HepG2 (cell line): ENCODE data around the gene CEP250. TPM values are rescaled to one million over a fixed set of nuclear protein-coding genes. Genes with fewer than 3 reads are reported as not detected.

ENCODE experiments used
- FOXP4 ChIP-seq: sonication (generic); formaldehyde crosslinking; IDR thresholded peaks from 2 replicates; pipeline ENCODE4 v1.4.0; 2020; ENCODE audit warnings: missing genetic modification reagents
- HNF1B ChIP-seq: sonication (generic); formaldehyde crosslinking; IDR thresholded peaks from 2 replicates; pipeline ENCODE4 v1.5.1; 2020; ENCODE audit warnings: mild to moderate bottlenecking, moderate library complexity, missing genetic modification reagents
- PHF21A ChIP-seq: sonication (generic); formaldehyde crosslinking; IDR thresholded peaks from 2 replicates; pipeline ENCODE4 v1.5.0; 2020; ENCODE audit warnings: mild to moderate bottlenecking, missing genetic modification reagents
- POLR2G ChIP-seq: fragments of 200-400 bp; formaldehyde crosslinking; IDR thresholded peaks from 2 replicates; pipeline ENCODE4 v1.6.1; 2018; ENCODE audit warnings: mild to moderate bottlenecking, low read depth, low read length, moderate library complexity
- PRDM4 ChIP-seq: sonication (generic); formaldehyde crosslinking; IDR thresholded peaks from 2 replicates; pipeline ENCODE4 v1.9.0; 2021; ENCODE audit warnings: missing genetic modification reagents, borderline replicate concordance
- SIN3B ChIP-seq: fragments of 150-350 bp; IDR thresholded peaks from 2 replicates; pipeline ENCODE4 v1.6.1; 2014; ENCODE audit warnings: low read length
- THAP8 ChIP-seq: sonication (generic); formaldehyde crosslinking; IDR thresholded peaks from 2 replicates; pipeline ENCODE4 v1.5.1; 2020; ENCODE audit warnings: missing genetic modification reagents, mild to moderate bottlenecking, borderline replicate concordance
- TP53 ChIP-seq: sonication (generic); formaldehyde crosslinking; conservative IDR thresholded peaks from 2 replicates; pipeline ENCODE4 v1.4.0; 2020; ENCODE audit warnings: missing genetic modification reagents
- USF2 ChIP-seq, 2 experiments: sonication (generic) in 1 of 2; formaldehyde crosslinking in 1 of 2; IDR thresholded peaks; 2 replicates each; pipeline versions ENCODE4 v1.5.1 to v1.6.1; 2011 to 2020; ENCODE audit warnings: borderline replicate concordance in 1 of 2, low read depth in 1 of 2, low read length in 1 of 2, mild to moderate bottlenecking in 1 of 2, missing genetic modification reagents in 1 of 2, moderate library complexity in 1 of 2
- ZNF710 ChIP-seq: sonication (generic); formaldehyde crosslinking; IDR thresholded peaks from 2 replicates; pipeline ENCODE4 v1.5.0; 2020; ENCODE audit warnings: mild to moderate bottlenecking, missing genetic modification reagents, borderline replicate concordance
- ZNF770 ChIP-seq: sonication (generic); formaldehyde crosslinking; IDR thresholded peaks from 2 replicates; pipeline ENCODE4 v1.5.0; 2020; ENCODE audit warnings: mild to moderate bottlenecking, missing genetic modification reagents
- ZNF773 ChIP-seq: sonication (generic); formaldehyde crosslinking; IDR thresholded peaks from 2 replicates; pipeline ENCODE4 v1.4.0; 2020; ENCODE audit warnings: missing genetic modification reagents, borderline replicate concordance
- ZNF839 ChIP-seq: sonication (generic); formaldehyde crosslinking; IDR thresholded peaks from 2 replicates; pipeline ENCODE4 v1.4.0; 2020; ENCODE audit warnings: missing genetic modification reagents, mild to moderate bottlenecking, borderline replicate concordance
- polyA plus RNA-seq, 8 experiments: library from polyadenylated mRNA; depleted of rRNA in 3 of 8; stranded (reverse) in 7 of 8; unstranded in 1 of 8; fragments of >200 nt; fragmentation: Illumina TruSeq in 4 of 8; extraction: Trizol in 4 of 8; gene quantifications; 2 replicates each; pipeline versions ENCODE4 v1.2.1 to v1.2.3, GENCODE V29; 2011 to 2016; ENCODE audit warnings: low read depth in 4 of 8, missing spikeins in 1 of 8, mixed read lengths in 1 of 8; ENCODE audit not compliant: insufficient read depth in 1 of 8
- total RNA-seq, 5 experiments: library from RNA; depleted of rRNA; stranded (reverse); fragments of >200 nt; fragmentation: Illumina TruSeq; extraction: Trizol; gene quantifications; 2 replicates each; pipeline ENCODE4 v1.2.3, GENCODE V29; 2016; ENCODE audit warnings: low read depth in 1 of 5

Gene CEP250
- total and polyA plus RNA-seq, 2 of the 13 experiments (the other 11 are each of a cell fraction or from before 2014, with no cell fraction given), result 28.8 to 55.3 TPM

GRCh38 chr20:35454881-35455609 is at the start of gene CEP250 (continued):
- TF ChIP-seq THAP8 (CRISPR knock-in tag), result peak; percentile 98
- TF ChIP-seq POLR2G, result peak; percentile 81
- TF ChIP-seq ZNF710 (CRISPR knock-in tag), result peak; percentile 82
- TF ChIP-seq ZNF773 (CRISPR knock-in tag), result peak; percentile 97
- TF ChIP-seq USF2 (IDR thresholded peaks at IDR 0.05; ENCODE audit: low read depth, low read length), result no peak
- peak; percentile 80 for TF ChIP-seq USF2 (CRISPR knock-in tag; IDR thresholded peaks at IDR 0.05; ENCODE audit: borderline replicate concordance)
- peak; percentile 95; the same call in 1 of the 2 replicates for TF ChIP-seq ZNF839 (CRISPR knock-in tag)
- peak; percentile 79 for TF ChIP-seq HNF1B
- no peak for TF ChIP-seq SIN3B
- TF ChIP-seq PHF21A (CRISPR knock-in tag), result peak; percentile 78
- TF ChIP-seq PRDM4 (CRISPR knock-in tag), result no peak
- TF ChIP-seq ZNF770 (CRISPR knock-in tag), result peak; percentile 40; the same call in 1 of the 2 replicates
- TF ChIP-seq FOXP4 (CRISPR knock-in tag), result 0 out of 2 replicates have a peak, but pooled peaks have one; percentile 3
- TF ChIP-seq TP53 (CRISPR knock-in tag), result peak; percentile 90
